GM23338 (cell line): ENCODE data around the gene CFAP126. TPM values are rescaled to one million over a fixed set of nuclear protein-coding genes. Genes with fewer than 3 reads are reported as not detected.
"Not testable (repeated sequence)": the region's sequence is repeated elsewhere in the genome, so short reads cannot be mapped to it uniquely, and the experiment has no call there.

ENCODE experiments used
- ATAC-seq: fragments of 200-7000 bp; cut with Tn5 transposase; 3 replicates; pipeline ENCODE4 v1.9.1; 2020
- DNase-seq: peaks from one replicate; pipeline ENCODE4 v3.0.0-alpha.2; 2015; ENCODE audit warnings: low spot score
- H2AFZ ChIP-seq: fragments of 200-600 bp; sonication (generic); 2 replicates; pipeline ENCODE4 v1.8.0; 2016; ENCODE audit warnings: antibody characterized with exemption, mild to moderate bottlenecking, moderate library complexity
- H3F3A ChIP-seq: fragments of 200-600 bp; sonication (generic); replicated peaks from 2 replicates; pipeline ENCODE4 v1.8.0; 2017; ENCODE audit warnings: antibody characterized with exemption, mixed run types, low read depth
- H3K27ac ChIP-seq: fragments of 200-600 bp; sonication (generic); 2 replicates; pipeline ENCODE4 v1.6.1; 2016; ENCODE audit warnings: low read depth
- H3K27me3 ChIP-seq: fragments of 200-600 bp; sonication (generic); 2 replicates; pipeline ENCODE4 v1.8.0; 2016; ENCODE audit warnings: mild to moderate bottlenecking, mixed run types, moderate library complexity; ENCODE audit not compliant: insufficient read depth
- H3K36me3 ChIP-seq: fragments of 200-600 bp; sonication (generic); 2 replicates; pipeline ENCODE4 v1.8.0; 2016; ENCODE audit warnings: mild to moderate bottlenecking; ENCODE audit not compliant: insufficient read depth
- H3K4me1 ChIP-seq: fragments of 200-600 bp; sonication (generic); 2 replicates; pipeline ENCODE4 v1.8.0; 2016; ENCODE audit warnings: mild to moderate bottlenecking, moderate library complexity; ENCODE audit not compliant: insufficient read depth
- H3K4me2 ChIP-seq: fragments of 200-600 bp; sonication (generic); 2 replicates; pipeline ENCODE4 v1.7.1; 2017; ENCODE audit warnings: mixed run types
- H3K4me3 ChIP-seq: fragments of 200-600 bp; sonication (generic); 2 replicates; pipeline ENCODE4 v1.6.1; 2016; ENCODE audit warnings: mixed run types
- H3K79me2 ChIP-seq: fragments of 200-600 bp; sonication (generic); replicated peaks from 2 replicates; pipeline ENCODE4 v1.8.0; 2017; ENCODE audit warnings: mild to moderate bottlenecking; ENCODE audit not compliant: insufficient read depth
- H3K9me2 ChIP-seq: fragments of 200-600 bp; sonication (generic); 2 replicates; pipeline ENCODE4 v1.8.0; 2017; ENCODE audit not compliant: insufficient read depth
- H4K20me1 ChIP-seq: fragments of 200-600 bp; sonication (generic); replicated peaks from 2 replicates; pipeline ENCODE4 v1.8.0; 2017; ENCODE audit warnings: mild to moderate bottlenecking; ENCODE audit not compliant: insufficient read depth
- H3K27ac Mint-ChIP-seq: 2 replicates; pipeline ENCODE4 v1.8.0; 2020; ENCODE audit warnings: inconsistent platforms, mild to moderate bottlenecking, moderate library complexity, mixed read lengths
- H3K27me3 Mint-ChIP-seq: 3 replicates; pipeline ENCODE4 v1.8.0; 2022; ENCODE audit warnings: low read depth, mild to moderate bottlenecking, moderate library complexity, mixed read lengths, inconsistent platforms; ENCODE audit not compliant: insufficient read depth, poor library complexity
- H3K36me3 Mint-ChIP-seq: 3 replicates; pipeline ENCODE4 v1.8.0; 2021; ENCODE audit warnings: low read depth, mild to moderate bottlenecking, inconsistent platforms, moderate library complexity, mixed read lengths
- H3K4me1 Mint-ChIP-seq: 3 replicates; pipeline ENCODE4 v1.8.0; 2020; ENCODE audit warnings: mild to moderate bottlenecking, inconsistent platforms, mixed read lengths
- H3K4me3 Mint-ChIP-seq: 3 replicates; pipeline ENCODE4 v1.8.0; 2021; ENCODE audit warnings: moderate library complexity, mild to moderate bottlenecking, inconsistent platforms, mixed read lengths
- H3K9me3 Mint-ChIP-seq: 3 replicates; pipeline ENCODE4 v1.8.0; 2020; ENCODE audit warnings: moderate library complexity, mild to moderate bottlenecking, inconsistent platforms, mixed read lengths
- JUNB ChIP-seq: IDR thresholded peaks from one replicate; pipeline ENCODE4 v1.6.1; 2016; ENCODE audit warnings: antibody characterized with exemption; ENCODE audit not compliant: unreplicated experiment
- STAT1 ChIP-seq: IDR thresholded peaks from one replicate; pipeline ENCODE4 v1.6.1; 2016; ENCODE audit warnings: antibody characterized with exemption; ENCODE audit not compliant: unreplicated experiment
- polyA plus RNA-seq: library from polyadenylated mRNA; unstranded; fragments of >200 nt; fragmentation: Nextera tagmentation; extraction: Ambion mirVana; gene quantifications from 2 replicates; pipeline ENCODE4 v1.2.1, GENCODE V29; 2016
- total RNA-seq: library from RNA; depleted of rRNA; stranded (reverse); fragments of >200 nt; shearing (Covaris generic); gene quantifications from 2 replicates; pipeline ENCODE4 v1.2.3, GENCODE V29; 2014
- TF ChIP-seq, protein P1 (sequence below): IDR thresholded peaks from one replicate; pipeline ENCODE4 v1.6.1; 2018; ENCODE audit warnings: antibody characterized with exemption; ENCODE audit not compliant: unreplicated experiment
- TF ChIP-seq, protein P2 (sequence below): IDR thresholded peaks from 2 replicates; pipeline ENCODE4 v1.6.1; 2016; ENCODE audit warnings: antibody characterized with exemption
- TF ChIP-seq, protein P3 (sequence below), 2 experiments: fragments of 200-600 bp in 1 of 2; sonication (generic) in 1 of 2; conservative IDR thresholded peaks; 2 replicates each; pipeline versions ENCODE4 v1.5.1 to v1.6.1; 2016 to 2017; ENCODE audit warnings: antibody characterized with exemption in 2 of 2, low read depth in 2 of 2, mild to moderate bottlenecking in 2 of 2, moderate library complexity in 1 of 2

The CFAP126 gene
- total and polyA plus RNA-seq, 2 experiments from 2014 or later: not detected

DNA sequence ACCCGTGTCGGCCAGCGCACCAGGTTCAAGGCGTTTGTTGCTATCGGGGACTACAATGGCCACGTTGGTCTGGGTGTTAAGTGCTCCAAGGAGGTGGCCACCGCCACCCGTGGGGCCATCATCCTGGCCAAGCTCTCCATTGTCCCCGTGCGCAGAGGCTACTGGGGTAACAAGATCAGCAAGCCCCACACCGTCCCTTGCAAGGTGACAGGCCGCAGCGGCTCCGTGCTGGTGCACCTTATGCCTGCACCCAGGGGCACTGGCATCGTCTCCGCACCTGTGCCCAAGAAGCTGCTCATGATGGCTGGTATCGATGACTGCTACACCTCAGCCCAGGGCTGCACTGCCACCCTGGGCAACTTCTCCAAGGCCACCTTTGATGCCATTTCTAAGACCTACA is 38.9 kb upstream of the CFAP126 start:
- H3K27me3 Mint-ChIP-seq, H3K27me3 ChIP-seq, H3K36me3 ChIP-seq, H2AFZ ChIP-seq, H3K4me3 ChIP-seq, H3K4me2 ChIP-seq, H3F3A ChIP-seq, H3K27ac ChIP-seq, H3K9me2 ChIP-seq, H3K79me2 ChIP-seq, H3K4me3 Mint-ChIP-seq, H3K36me3 Mint-ChIP-seq, H3K9me3 Mint-ChIP-seq, H4K20me1 ChIP-seq, H3K27ac Mint-ChIP-seq, ATAC-seq, DNase-seq: not testable (repeated sequence)
- H3K4me1 ChIP-seq: peaks cover 16% of the 10 kb centered on the region
- H3K4me1 Mint-ChIP-seq: peaks cover 29% of the 10 kb centered on the region

DNA sequence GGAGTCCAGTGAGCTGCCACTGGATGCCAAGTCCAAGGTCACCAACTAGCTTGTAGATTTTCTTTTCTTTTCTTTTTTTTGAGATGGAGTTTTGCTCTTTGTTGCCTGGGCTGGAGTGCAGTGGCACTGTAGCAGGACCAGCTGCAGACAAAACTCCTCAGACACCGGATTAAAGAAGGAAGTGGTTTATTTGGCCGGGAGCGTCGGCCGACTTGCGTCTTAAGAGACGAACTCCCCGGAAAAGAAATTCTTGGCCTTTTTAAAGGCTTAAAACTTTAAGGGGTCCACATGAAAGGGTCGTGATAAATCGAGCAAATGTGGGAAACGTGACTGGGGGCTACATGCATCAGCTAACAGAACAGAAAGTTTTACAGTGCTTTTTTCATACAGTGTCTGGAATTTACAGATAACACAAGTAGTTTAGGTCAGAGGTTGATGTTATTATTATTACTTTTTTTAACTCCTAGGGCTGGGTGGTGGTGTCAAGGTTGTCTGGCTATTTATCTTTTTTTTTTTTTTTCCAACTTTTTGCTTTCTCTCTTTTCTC is 36.4 kb upstream of the CFAP126 start:
- Histone ChIP-seq H4K20me1 (no peaks in the 10 kb centered on the region), H3K36me3 (no peaks in the 10 kb centered on the region), H3K4me2 (no peak overlapping the region), H3K27ac (no peak overlapping the region), H3F3A (peaks cover 7% of the 10 kb centered on the region; the same call in 1 of the 2 replicates), H3K4me1 (peaks cover 16% of the 10 kb centered on the region), H2AFZ (no peak overlapping the region), H3K9me2 (no peaks in the 10 kb centered on the region), H3K27me3 (no peaks in the 10 kb centered on the region), H3K4me3 (no peak overlapping the region), H3K79me2 (no peaks in the 10 kb centered on the region)
- H3K4me1 Mint-ChIP-seq: peaks cover 18% of the 10 kb centered on the region
- no peak overlapping the region for H3K27ac Mint-ChIP-seq
- H3K4me3 Mint-ChIP-seq: no peak overlapping the region
- DNase-seq: no peak
- H3K27me3 Mint-ChIP-seq: peaks cover 13% of the 10 kb centered on the region
- ATAC-seq: no peak
- H3K36me3 Mint-ChIP-seq: peaks cover 3% of the 10 kb centered on the region; the same call in 2 of the 3 replicates
- H3K9me3 Mint-ChIP-seq: peaks cover 9% of the 10 kb centered on the region; the same call in 2 of the 3 replicates
- TF ChIP-seq, protein P1, sequence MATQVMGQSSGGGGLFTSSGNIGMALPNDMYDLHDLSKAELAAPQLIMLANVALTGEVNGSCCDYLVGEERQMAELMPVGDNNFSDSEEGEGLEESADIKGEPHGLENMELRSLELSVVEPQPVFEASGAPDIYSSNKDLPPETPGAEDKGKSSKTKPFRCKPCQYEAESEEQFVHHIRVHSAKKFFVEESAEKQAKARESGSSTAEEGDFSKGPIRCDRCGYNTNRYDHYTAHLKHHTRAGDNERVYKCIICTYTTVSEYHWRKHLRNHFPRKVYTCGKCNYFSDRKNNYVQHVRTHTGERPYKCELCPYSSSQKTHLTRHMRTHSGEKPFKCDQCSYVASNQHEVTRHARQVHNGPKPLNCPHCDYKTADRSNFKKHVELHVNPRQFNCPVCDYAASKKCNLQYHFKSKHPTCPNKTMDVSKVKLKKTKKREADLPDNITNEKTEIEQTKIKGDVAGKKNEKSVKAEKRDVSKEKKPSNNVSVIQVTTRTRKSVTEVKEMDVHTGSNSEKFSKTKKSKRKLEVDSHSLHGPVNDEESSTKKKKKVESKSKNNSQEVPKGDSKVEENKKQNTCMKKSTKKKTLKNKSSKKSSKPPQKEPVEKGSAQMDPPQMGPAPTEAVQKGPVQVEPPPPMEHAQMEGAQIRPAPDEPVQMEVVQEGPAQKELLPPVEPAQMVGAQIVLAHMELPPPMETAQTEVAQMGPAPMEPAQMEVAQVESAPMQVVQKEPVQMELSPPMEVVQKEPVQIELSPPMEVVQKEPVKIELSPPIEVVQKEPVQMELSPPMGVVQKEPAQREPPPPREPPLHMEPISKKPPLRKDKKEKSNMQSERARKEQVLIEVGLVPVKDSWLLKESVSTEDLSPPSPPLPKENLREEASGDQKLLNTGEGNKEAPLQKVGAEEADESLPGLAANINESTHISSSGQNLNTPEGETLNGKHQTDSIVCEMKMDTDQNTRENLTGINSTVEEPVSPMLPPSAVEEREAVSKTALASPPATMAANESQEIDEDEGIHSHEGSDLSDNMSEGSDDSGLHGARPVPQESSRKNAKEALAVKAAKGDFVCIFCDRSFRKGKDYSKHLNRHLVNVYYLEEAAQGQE: no peak
- TF ChIP-seq STAT1 (no peak), JUNB (no peak)
- TF ChIP-seq, protein P2, sequence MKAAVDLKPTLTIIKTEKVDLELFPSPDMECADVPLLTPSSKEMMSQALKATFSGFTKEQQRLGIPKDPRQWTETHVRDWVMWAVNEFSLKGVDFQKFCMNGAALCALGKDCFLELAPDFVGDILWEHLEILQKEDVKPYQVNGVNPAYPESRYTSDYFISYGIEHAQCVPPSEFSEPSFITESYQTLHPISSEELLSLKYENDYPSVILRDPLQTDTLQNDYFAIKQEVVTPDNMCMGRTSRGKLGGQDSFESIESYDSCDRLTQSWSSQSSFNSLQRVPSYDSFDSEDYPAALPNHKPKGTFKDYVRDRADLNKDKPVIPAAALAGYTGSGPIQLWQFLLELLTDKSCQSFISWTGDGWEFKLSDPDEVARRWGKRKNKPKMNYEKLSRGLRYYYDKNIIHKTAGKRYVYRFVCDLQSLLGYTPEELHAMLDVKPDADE: no peak
- TF ChIP-seq, protein P3, sequence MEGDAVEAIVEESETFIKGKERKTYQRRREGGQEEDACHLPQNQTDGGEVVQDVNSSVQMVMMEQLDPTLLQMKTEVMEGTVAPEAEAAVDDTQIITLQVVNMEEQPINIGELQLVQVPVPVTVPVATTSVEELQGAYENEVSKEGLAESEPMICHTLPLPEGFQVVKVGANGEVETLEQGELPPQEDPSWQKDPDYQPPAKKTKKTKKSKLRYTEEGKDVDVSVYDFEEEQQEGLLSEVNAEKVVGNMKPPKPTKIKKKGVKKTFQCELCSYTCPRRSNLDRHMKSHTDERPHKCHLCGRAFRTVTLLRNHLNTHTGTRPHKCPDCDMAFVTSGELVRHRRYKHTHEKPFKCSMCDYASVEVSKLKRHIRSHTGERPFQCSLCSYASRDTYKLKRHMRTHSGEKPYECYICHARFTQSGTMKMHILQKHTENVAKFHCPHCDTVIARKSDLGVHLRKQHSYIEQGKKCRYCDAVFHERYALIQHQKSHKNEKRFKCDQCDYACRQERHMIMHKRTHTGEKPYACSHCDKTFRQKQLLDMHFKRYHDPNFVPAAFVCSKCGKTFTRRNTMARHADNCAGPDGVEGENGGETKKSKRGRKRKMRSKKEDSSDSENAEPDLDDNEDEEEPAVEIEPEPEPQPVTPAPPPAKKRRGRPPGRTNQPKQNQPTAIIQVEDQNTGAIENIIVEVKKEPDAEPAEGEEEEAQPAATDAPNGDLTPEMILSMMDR (conservative IDR thresholded peaks at IDR 0.05; ENCODE audit: low read depth in 2 of 2): no peak
